ENCODE measurements around the gene PRKAB1.
A peak's percentile ranks its signal among the peaks of the same experiment; 100 is the strongest.

Gene PRKAB1

GRCh38 chr12:119666900-119667576 lies 895 bp upstream of the PRKAB1 start:
- no peaks in the 10 kb centered on the region for H3K27me3 ChIP-seq (ENCODE audit: low read depth, low read length)
- H3K79me2 ChIP-seq (ENCODE audit: low read length) = peaks cover 39% of the 10 kb centered on the region
- peaks cover 18% of the 10 kb centered on the region for H3K36me3 ChIP-seq (replicated peaks; ENCODE audit: low read depth, low read length)
- TF ChIP-seq CTCF (IDR thresholded peaks at IDR 0.05; ENCODE audit: low read depth, low read length) (no peak), EZH2phosphoT487 (IDR thresholded peaks at IDR 0.05; ENCODE audit: low read depth) (no peak)
- H3K4me2 ChIP-seq (ENCODE audit: low read length) = peak overlapping the region; percentile 94
- no peaks in the 10 kb centered on the region for H3K9me3 ChIP-seq (ENCODE audit: insufficient read depth, low read length)
- peaks cover 20% of the 10 kb centered on the region for H3K4me1 ChIP-seq (ENCODE audit: low read length)
- H2AFZ ChIP-seq (ENCODE audit: low read depth, low read length) = peak overlapping the region; percentile 99
- peak overlapping the region; percentile 48 for H3K9ac ChIP-seq (ENCODE audit: low read length)
- H3K27ac ChIP-seq (ENCODE audit: low read length) = peak overlapping the region; percentile 65
- H3K4me3 ChIP-seq (ENCODE audit: low read length) = peak overlapping the region; percentile 94
- no peaks in the 10 kb centered on the region for H4K20me1 ChIP-seq (ENCODE audit: insufficient read depth, low read length)

- Histone ChIP-seq H3K4me3 (ENCODE audit: low read length) (peak overlapping the region; percentile 94), H3K9ac (ENCODE audit: low read length) (peak overlapping the region; percentile 95), H3K4me1 (ENCODE audit: low read length) (peaks cover 20% of the 10 kb centered on the region), H4K20me1 (ENCODE audit: insufficient read depth, low read length) (no peaks in the 10 kb centered on the region), H3K27me3 (ENCODE audit: low read depth, low read length) (no peaks in the 10 kb centered on the region), H3K9me3 (ENCODE audit: insufficient read depth, low read length) (no peaks in the 10 kb centered on the region), H3K27ac (ENCODE audit: low read length) (peak overlapping the region; percentile 75), H3K79me2 (ENCODE audit: low read length) (peaks cover 39% of the 10 kb centered on the region), H3K4me2 (ENCODE audit: low read length) (peak overlapping the region; percentile 81), H3K36me3 (replicated peaks; ENCODE audit: low read depth, low read length) (peaks cover 26% of the 10 kb centered on the region), H2AFZ (ENCODE audit: low read depth, low read length) (peak overlapping the region; percentile 66; the same call in 1 of the 2 replicates)
- no peak for TF ChIP-seq EZH2phosphoT487 (IDR thresholded peaks at IDR 0.05; ENCODE audit: low read depth)
- no peak for TF ChIP-seq CTCF (IDR thresholded peaks at IDR 0.05; ENCODE audit: low read depth, low read length)
Observed at GRCh38 chr12:119668324-119668841, 450 bp downstream of the PRKAB1 start.

GRCh38 chr12:119669744-119670472 lies 2.0 kb downstream of the PRKAB1 start:
- TF ChIP-seq EZH2phosphoT487 (IDR thresholded peaks at IDR 0.05; ENCODE audit: low read depth) (no peak), CTCF (IDR thresholded peaks at IDR 0.05; ENCODE audit: low read depth, low read length) (no peak)
- H3K27ac ChIP-seq (ENCODE audit: low read length) = no peak overlapping the region
- H3K27me3 ChIP-seq (ENCODE audit: low read depth, low read length) = no peaks in the 10 kb centered on the region
- H4K20me1 ChIP-seq (ENCODE audit: insufficient read depth, low read length) = no peaks in the 10 kb centered on the region
- peaks cover 39% of the 10 kb centered on the region for H3K79me2 ChIP-seq (ENCODE audit: low read length)
- peaks cover 41% of the 10 kb centered on the region for H3K36me3 ChIP-seq (replicated peaks; ENCODE audit: low read depth, low read length)
- no peak overlapping the region for H3K4me3 ChIP-seq (ENCODE audit: low read length)
- H3K9me3 ChIP-seq (ENCODE audit: insufficient read depth, low read length) = no peaks in the 10 kb centered on the region
- no peak overlapping the region for H3K4me2 ChIP-seq (ENCODE audit: low read length)
- no peak overlapping the region for H3K9ac ChIP-seq (ENCODE audit: low read length)
- H3K4me1 ChIP-seq (ENCODE audit: low read length) = peaks cover 20% of the 10 kb centered on the region
- no peak overlapping the region for H2AFZ ChIP-seq (ENCODE audit: low read depth, low read length)

- no peaks in the 10 kb centered on the region for H3K9me3 ChIP-seq (ENCODE audit: insufficient read depth, low read length)
- H3K79me2 ChIP-seq (ENCODE audit: low read length) = peaks cover 39% of the 10 kb centered on the region
- no peak for TF ChIP-seq EZH2phosphoT487 (IDR thresholded peaks at IDR 0.05; ENCODE audit: low read depth)
- no peak for TF ChIP-seq CTCF (IDR thresholded peaks at IDR 0.05; ENCODE audit: low read depth, low read length)
Observed at GRCh38 chr12:119671070-119671469, 3.1 kb downstream of the PRKAB1 start.

More at GRCh38 chr12:119671070-119671469, 3.1 kb downstream of the PRKAB1 start:
- Histone ChIP-seq H3K9ac (ENCODE audit: low read length) (no peak overlapping the region), H3K4me1 (ENCODE audit: low read length) (peaks cover 17% of the 10 kb centered on the region), H3K27me3 (ENCODE audit: low read depth, low read length) (no peaks in the 10 kb centered on the region), H3K27ac (ENCODE audit: low read length) (no peak overlapping the region), H3K36me3 (replicated peaks; ENCODE audit: low read depth, low read length) (peaks cover 48% of the 10 kb centered on the region), H2AFZ (ENCODE audit: low read depth, low read length) (no peak overlapping the region), H3K4me2 (ENCODE audit: low read length) (no peak overlapping the region), H3K4me3 (ENCODE audit: low read length) (no peak overlapping the region), H4K20me1 (ENCODE audit: insufficient read depth, low read length) (no peaks in the 10 kb centered on the region)

Data from OCI-LY3 (cell line).